ENCODE results near the gene FUT7.
"Not testable (repeated sequence)": the region's sequence is repeated elsewhere in the genome, so short reads cannot be mapped to it uniquely, and the experiment has no call there.

The FUT7 gene

DNA sequence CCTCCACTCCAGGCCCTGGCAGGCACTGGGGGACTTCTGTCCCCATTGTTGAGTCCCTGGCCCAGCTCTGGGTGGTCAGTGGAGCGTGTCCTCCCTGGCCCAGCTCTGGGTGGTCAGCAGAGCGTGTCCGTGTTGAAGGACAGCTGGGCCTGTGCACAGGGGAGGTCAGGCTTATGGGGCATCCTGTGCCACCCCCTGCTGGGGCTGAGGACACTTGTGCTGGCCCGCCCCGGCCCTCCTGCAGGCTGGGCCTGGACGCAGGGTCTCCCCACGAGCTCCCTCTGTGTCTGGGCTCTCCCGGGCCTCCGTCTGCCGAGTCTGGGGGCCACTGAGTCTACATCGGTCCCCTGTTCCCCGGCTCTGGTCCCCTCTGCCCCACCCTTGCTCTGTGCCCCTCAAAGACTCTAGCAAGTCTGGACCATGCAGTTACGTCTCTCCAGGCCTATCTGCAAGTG lies 24.0 kb downstream of the FUT7 start:
- DNase-seq (ENCODE audit: insufficient read length, low spot score) (no peak), FAIRE-seq (no peak)
- TF ChIP-seq TAF1 (IDR thresholded peaks at IDR 0.05; ENCODE audit: low read depth, low read length) (no peak), SPI1 (IDR thresholded peaks at IDR 0.05; ENCODE audit: low read depth, low read length) (no peak), POLR2AphosphoS5 (IDR thresholded peaks at IDR 0.05; ENCODE audit: low read depth, low read length) (no peak)

- no peak for DNase-seq (ENCODE audit: insufficient read length, low spot score)
- FAIRE-seq: no peak
These were observed 24.6 kb downstream of the FUT7 start for GRCh38 chr9:137007108-137007815.

DNA sequence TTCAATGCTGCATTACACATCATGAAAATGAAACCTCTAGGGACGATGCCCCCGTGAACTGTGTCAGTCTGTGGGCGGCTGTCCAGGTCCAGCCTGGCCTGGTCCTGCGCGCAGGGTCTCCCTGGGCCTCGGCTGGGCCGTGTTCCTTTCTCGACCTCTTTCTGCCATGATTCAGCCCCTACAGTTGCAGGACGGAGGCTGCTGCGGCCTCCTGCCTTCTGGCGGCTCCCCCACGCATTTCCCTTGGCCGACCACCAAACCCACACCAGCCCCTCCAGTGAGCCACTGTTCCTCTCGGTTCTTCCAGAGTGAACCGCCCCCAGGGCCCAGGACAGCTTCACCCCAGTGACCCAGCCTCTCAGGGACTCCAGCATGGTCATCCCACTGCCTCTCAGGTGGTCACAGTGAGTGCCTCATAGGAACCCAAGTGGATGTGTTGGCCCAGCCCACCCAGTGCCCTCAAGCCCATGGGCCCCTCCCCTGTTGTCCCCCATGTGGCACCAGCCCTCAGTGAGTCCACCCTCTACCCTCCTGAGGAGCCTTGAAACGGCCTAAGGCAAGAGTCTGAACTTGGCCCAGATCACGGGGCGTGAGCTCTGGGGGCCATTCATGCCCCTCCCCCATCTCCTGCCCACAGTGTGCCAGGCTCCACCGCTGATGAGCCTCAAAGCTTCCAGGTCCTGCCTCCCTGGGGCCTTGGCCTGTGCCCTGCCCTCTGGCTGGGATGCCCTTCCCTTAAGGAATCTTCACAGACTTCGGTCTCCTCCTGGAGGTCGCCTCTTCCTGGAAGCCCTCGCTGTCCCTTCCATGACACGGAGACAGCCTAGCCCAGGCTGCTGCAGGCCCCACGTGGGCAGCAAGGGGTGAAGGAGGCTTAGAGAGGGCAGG lies 25.5 kb downstream of the FUT7 start:
- FAIRE-seq: no peak
- no peak for DNase-seq (ENCODE audit: insufficient read length, low spot score)
- TF ChIP-seq POLR2AphosphoS5 (IDR thresholded peaks at IDR 0.05; ENCODE audit: low read depth, low read length) (no peak), SPI1 (IDR thresholded peaks at IDR 0.05; ENCODE audit: low read depth, low read length) (no peak), POLR2A (IDR thresholded peaks at IDR 0.05; ENCODE audit: low read depth, low read length) (no peak), PAX5 (IDR thresholded peaks at IDR 0.05; ENCODE audit: insufficient read depth, low read length, severe bottlenecking) (no peak), TAF1 (IDR thresholded peaks at IDR 0.05; ENCODE audit: low read depth, low read length) (no peak), POU2F2 (IDR thresholded peaks at IDR 0.05; ENCODE audit: low read depth, low read length) (no peak)

More at GRCh38 chr9:137007108-137007815, 24.6 kb downstream of the FUT7 start:
- TF ChIP-seq SPI1 (IDR thresholded peaks at IDR 0.05; ENCODE audit: low read depth, low read length) (no peak), POLR2A (IDR thresholded peaks at IDR 0.05; ENCODE audit: low read depth, low read length) (no peak), POU2F2 (IDR thresholded peaks at IDR 0.05; ENCODE audit: low read depth, low read length) (no peak)

DNA sequence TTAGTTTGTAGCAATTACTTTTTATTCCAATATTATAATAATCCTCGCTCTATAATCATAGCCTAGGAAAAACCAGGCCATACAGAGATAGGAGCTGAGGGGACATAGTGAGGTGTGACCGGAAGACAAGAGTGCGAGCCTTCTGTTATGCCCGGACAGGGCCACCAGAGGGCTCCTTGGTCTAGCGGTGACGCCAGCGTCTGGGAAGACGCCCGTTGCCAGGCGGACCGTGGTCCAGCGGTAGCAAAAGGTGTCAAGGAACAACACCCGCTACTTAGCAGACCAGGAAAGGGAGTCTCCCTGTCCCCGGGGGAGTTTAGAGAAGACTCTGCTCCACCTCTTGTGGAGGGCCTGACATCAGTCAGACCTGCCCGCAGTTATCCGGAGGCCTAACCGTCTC lies 27.6 kb downstream of the FUT7 start:
- not testable (repeated sequence) for FAIRE-seq; DNase-seq (ENCODE audit: insufficient read length, low spot score)

DNA sequence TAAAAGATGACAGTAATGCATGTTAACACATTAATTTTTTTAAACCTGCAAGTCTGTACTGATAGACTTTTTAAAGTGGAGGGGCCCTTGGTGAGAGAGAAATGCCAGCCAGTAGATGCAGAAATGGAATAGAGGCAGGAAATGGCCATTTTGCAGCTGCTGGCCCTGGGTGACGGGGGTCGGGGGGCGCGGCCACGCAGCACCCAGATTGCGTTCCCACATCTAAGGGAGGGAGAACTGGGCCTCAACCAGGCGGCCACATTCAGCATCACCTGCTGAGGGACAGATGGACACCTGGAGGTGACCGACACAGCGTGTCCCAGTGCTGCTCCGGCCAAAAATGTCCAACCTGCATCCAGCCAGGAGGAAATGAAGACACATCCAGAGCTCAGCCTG lies 29.2 kb downstream of the FUT7 start:
- TF ChIP-seq POLR2AphosphoS5 (IDR thresholded peaks at IDR 0.05; ENCODE audit: low read depth, low read length): no peak
- TF ChIP-seq SPI1 (IDR thresholded peaks at IDR 0.05; ENCODE audit: low read depth, low read length): no peak
- no peak for TF ChIP-seq POU2F2 (IDR thresholded peaks at IDR 0.05; ENCODE audit: low read depth, low read length)
- TF ChIP-seq TAF1 (IDR thresholded peaks at IDR 0.05; ENCODE audit: low read depth, low read length): no peak
- no peak for TF ChIP-seq POLR2A (IDR thresholded peaks at IDR 0.05; ENCODE audit: low read depth, low read length)
- no peak for TF ChIP-seq PAX5 (IDR thresholded peaks at IDR 0.05; ENCODE audit: insufficient read depth, low read length, severe bottlenecking)
- FAIRE-seq (no peak), DNase-seq (ENCODE audit: insufficient read length, low spot score) (no peak)

GRCh38 chr9:137001857-137002645 lies 29.8 kb downstream of the FUT7 start:
- DNase-seq (ENCODE audit: insufficient read length, low spot score): no peak
- FAIRE-seq: no peak
- no peak for TF ChIP-seq POU2F2 (IDR thresholded peaks at IDR 0.05; ENCODE audit: low read depth, low read length)
- no peak for TF ChIP-seq TAF1 (IDR thresholded peaks at IDR 0.05; ENCODE audit: low read depth, low read length)
- TF ChIP-seq SPI1 (IDR thresholded peaks at IDR 0.05; ENCODE audit: low read depth, low read length): no peak
- no peak for TF ChIP-seq POLR2AphosphoS5 (IDR thresholded peaks at IDR 0.05; ENCODE audit: low read depth, low read length)
- TF ChIP-seq POLR2A (IDR thresholded peaks at IDR 0.05; ENCODE audit: low read depth, low read length): no peak
- TF ChIP-seq PAX5 (IDR thresholded peaks at IDR 0.05; ENCODE audit: insufficient read depth, low read length, severe bottlenecking): no peak

DNA sequence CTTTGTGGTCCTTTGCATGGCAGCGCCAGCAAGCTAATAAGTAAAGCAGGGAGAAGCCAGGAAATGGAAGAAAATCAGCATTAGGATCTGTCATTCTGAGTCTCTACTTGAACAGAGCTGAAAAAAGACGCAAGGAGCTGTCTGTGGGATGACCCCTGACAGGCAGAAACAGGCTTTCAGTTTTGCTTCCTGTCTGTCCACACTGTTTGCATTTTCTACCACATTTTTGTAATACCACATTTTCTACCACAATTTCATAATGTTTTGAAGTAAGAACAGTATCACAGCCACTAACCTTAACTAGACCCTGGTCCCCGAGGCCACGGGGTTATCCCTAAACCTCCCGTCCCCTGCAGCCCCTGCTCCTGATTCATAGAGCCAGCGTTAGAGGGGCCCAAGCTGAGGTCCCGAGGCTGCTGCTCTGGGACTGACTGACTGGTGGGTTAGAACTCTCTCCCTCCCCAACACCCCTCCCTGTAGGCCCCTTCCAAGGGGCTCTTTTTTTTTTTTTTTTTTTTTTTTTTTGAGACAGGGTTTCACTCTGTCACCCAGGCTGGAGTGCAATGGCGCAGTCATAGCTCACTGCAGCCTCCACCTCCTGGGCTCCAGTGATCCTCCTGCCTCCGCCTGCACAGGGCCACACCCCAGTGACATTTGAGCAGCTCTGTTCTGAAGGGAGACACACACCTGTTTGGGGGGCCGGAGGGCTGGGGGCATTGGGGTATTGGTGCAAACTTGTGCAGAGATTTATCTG lies 31.5 kb downstream of the FUT7 start:
- FAIRE-seq (peak; percentile 92), DNase-seq (ENCODE audit: insufficient read length, low spot score) (peak; percentile 74)
- peak; percentile 54 for TF ChIP-seq SPI1 (IDR thresholded peaks at IDR 0.05; ENCODE audit: low read depth, low read length)
- no peak for TF ChIP-seq POLR2AphosphoS5 (IDR thresholded peaks at IDR 0.05; ENCODE audit: low read depth, low read length)
- peak; percentile 95 for TF ChIP-seq POU2F2 (IDR thresholded peaks at IDR 0.05; ENCODE audit: low read depth, low read length)

DNA sequence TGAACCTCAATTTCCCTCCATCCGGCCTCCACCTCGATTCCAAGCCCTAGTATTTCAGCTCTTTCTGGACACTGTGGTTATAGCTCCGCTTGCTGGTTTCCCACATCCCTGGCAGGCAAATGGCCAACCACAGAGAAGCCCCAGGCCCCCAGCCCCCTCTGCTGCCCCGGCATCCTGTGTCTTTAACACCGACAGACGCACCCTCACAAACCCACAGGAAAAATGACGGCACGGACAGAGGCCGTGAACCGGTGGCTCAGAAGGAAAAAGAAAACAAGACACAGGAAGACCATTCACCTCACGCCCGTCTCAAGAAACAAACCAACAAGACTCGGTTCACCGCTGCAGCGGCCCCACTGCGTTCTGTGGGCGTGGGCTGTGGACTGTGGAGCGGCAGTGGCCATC lies 34.1 kb downstream of the FUT7 start:
- DNase-seq (ENCODE audit: insufficient read length, low spot score): no peak
- peak; percentile 33 for FAIRE-seq
- TF ChIP-seq POU2F2 (IDR thresholded peaks at IDR 0.05; ENCODE audit: low read depth, low read length): no peak

GRCh38 chr9:136997371-136997770 lies 34.5 kb downstream of the FUT7 start:
- TF ChIP-seq POLR2A (IDR thresholded peaks at IDR 0.05; ENCODE audit: low read depth, low read length) (no peak), POLR2AphosphoS5 (IDR thresholded peaks at IDR 0.05; ENCODE audit: low read depth, low read length) (no peak), SPI1 (IDR thresholded peaks at IDR 0.05; ENCODE audit: low read depth, low read length) (no peak), TAF1 (IDR thresholded peaks at IDR 0.05; ENCODE audit: low read depth, low read length) (no peak), POU2F2 (IDR thresholded peaks at IDR 0.05; ENCODE audit: low read depth, low read length) (no peak), PAX5 (IDR thresholded peaks at IDR 0.05; ENCODE audit: insufficient read depth, low read length, severe bottlenecking) (no peak)
- no peak for DNase-seq (ENCODE audit: insufficient read length, low spot score)
- FAIRE-seq: no peak

Measured in GM12891 (cell line).